Activated naive CD4-positive, alpha-beta T cell treated with anti-CD3 and anti-CD28 coated beads for 36 hours (primary cell): ENCODE results near the gene ASB16. TPM values are rescaled to one million over a fixed set of nuclear protein-coding genes. Genes with fewer than 3 reads are reported as not detected.
A peak's percentile ranks its signal among the peaks of the same experiment; 100 is the strongest.

Source experiments
- CTCF ChIA-PET: fragments of 350-600 bp; sonication (Branson Sonifier 250); formaldehyde crosslinking; loops from one replicate; lab custom pipeline; 2021; ENCODE audit warnings: antibody characterized with exemption; lab: Charles Lee
- DNase-seq: peaks from one replicate; pipeline ENCODE4 v3.0.0-alpha.2; 2020
- H3K27ac Mint-ChIP-seq: one replicate; pipeline ENCODE4 v1.8.0; 2021; ENCODE audit warnings: mild to moderate bottlenecking, mixed read lengths
- H3K27me3 Mint-ChIP-seq: one replicate; pipeline ENCODE4 v1.8.0; 2021; ENCODE audit warnings: low read depth, mixed read lengths
- H3K36me3 Mint-ChIP-seq: one replicate; pipeline ENCODE4 v1.8.0; 2021; ENCODE audit warnings: low read depth, mixed read lengths
- H3K4me1 Mint-ChIP-seq: one replicate; pipeline ENCODE4 v1.8.0; 2021; ENCODE audit warnings: low read depth, mixed read lengths
- H3K4me3 Mint-ChIP-seq: one replicate; pipeline ENCODE4 v1.8.0; 2021; ENCODE audit warnings: mild to moderate bottlenecking, moderate library complexity, mixed read lengths
- H3K9me3 Mint-ChIP-seq: one replicate; pipeline ENCODE4 v1.8.0; 2021; ENCODE audit warnings: mixed read lengths
- intact Hi-C: fragments of 100-400 bp; cut with micrococcal nuclease; formaldehyde crosslinking; loops from one replicate; pipeline ENCODE4 v1.15.1; 2023
- total RNA-seq, 2 experiments: library from RNA; stranded (reverse); gene quantifications; one replicate each; pipeline ENCODE4 v1.2.3, GENCODE V29; 2021

Gene ASB16
- total RNA-seq, 2 experiments from 2014 or later, result 0.12 TPM; not detected in 1

DNA sequence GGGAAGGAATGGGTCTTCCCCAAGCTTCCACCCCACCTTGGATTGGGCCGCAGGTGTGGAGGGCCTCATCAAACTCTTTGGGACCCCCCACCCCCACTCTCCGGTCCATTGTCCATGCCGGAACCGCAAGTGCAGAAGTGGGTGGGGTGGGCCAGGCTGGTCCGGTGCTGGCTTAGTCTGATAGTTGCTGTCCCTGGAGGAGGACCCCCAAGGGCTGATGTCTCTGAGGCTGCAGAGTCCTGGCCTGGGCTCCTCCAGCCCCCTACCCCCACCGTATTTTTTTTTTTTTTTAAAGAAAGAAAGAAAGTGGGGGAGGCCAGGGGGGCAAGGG lies 36.3 kb downstream of the ASB16 start:
- H3K4me3 Mint-ChIP-seq, result no peak overlapping the region
- no peak overlapping the region for H3K27ac Mint-ChIP-seq
- peaks cover 38% of the 10 kb centered on the region for H3K36me3 Mint-ChIP-seq
- no peaks in the 10 kb centered on the region for H3K27me3 Mint-ChIP-seq
- CTCF ChIA-PET, result interaction anchor here (1.5 kb wide), 1 partner anchor 163 kb away, joined by 4 read pairs; no protein-coding TSS in a partner anchor
- no peak for DNase-seq
- H3K4me1 Mint-ChIP-seq, result peaks cover 54% of the 10 kb centered on the region
- intact Hi-C loops, result no loop called here
- no peaks in the 10 kb centered on the region for H3K9me3 Mint-ChIP-seq

DNA sequence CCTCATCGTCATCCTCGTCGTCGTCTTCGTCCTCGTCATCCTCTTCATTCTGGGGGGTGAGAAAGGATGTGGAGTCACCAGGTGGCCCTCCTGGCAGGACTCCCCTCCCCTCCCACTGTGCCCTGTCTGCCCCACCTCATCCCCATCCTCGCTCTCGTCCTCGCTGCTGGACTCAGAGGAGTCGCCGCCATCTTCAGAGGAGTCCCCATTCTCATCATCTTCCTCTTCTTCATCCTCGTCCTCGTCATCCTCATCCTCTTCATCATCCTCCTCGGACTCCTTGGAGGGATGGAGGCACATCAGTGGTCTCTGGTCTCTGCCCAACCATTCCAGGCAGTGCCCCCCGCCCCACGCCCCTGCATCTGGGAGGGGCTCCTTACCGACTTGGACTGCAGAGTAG lies 36.8 kb downstream of the ASB16 start:
- no peak for DNase-seq
- intact Hi-C loops, result no loop called here
- H3K36me3 Mint-ChIP-seq, result peaks cover 38% of the 10 kb centered on the region
- H3K4me1 Mint-ChIP-seq, result peaks cover 59% of the 10 kb centered on the region
- H3K4me3 Mint-ChIP-seq, result no peak overlapping the region
- H3K9me3 Mint-ChIP-seq, result no peaks in the 10 kb centered on the region
- H3K27me3 Mint-ChIP-seq, result no peaks in the 10 kb centered on the region
- H3K27ac Mint-ChIP-seq, result no peak overlapping the region
- CTCF ChIA-PET, result interaction anchor here (1.5 kb wide), 1 partner anchor 162 kb away, joined by 4 read pairs; no protein-coding TSS in a partner anchor

DNA sequence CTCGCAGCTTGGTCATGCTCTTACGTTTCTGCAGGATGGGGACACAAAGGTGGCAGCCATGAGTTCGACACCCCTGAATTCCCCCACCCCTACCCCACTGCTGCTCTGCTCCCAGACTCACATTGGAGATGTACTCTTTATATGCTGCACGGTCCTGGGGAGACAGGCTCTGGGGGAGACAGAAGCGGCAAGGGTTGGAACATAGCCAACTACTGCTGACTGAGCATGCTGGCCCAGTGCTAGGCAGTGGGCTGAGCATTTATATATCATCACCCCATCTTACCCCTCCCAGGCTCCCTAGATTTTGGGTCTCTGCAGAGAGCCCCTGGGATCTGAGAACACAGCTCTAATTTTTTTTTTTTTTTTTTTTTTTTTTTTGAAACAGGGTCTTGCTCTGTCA lies 37.2 kb downstream of the ASB16 start:
- Mint-ChIP-seq H3K36me3 (peaks cover 39% of the 10 kb centered on the region), H3K27ac (peak overlapping the region; percentile 80)

DNA sequence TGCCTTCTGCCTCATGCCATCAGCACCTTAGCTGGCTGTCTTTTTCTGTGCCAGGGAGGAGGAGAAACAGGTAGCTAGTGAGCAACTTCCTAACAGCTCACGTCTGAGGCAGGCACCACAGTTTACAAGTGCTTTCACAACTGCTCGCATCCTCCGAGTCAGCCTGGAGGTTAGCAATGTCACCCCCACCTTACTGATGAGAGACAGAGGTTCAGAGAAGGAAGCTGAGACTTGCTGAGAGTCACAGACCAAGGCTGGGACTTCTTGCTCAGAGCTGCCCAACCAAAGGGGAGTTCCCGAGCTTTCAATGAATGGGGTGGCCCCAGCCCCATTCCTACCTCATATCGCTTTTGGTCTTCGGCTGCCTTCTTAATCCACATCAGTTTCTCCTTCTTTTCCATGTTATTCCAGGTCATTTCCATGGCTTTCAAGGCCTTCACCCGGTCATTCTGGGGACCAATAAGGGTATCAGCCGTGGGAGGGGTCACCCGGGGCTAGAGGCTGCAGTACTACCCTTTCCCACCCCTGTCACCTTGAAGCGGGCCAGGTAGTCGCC lies 39.4 kb downstream of the ASB16 start:
- peak; percentile 89 for DNase-seq
- Mint-ChIP-seq H3K4me1 (peaks cover 61% of the 10 kb centered on the region), H3K27me3 (no peaks in the 10 kb centered on the region), H3K36me3 (peaks cover 55% of the 10 kb centered on the region), H3K27ac (peak overlapping the region; percentile 92), H3K4me3 (peak overlapping the region; percentile 62), H3K9me3 (no peaks in the 10 kb centered on the region)
- intact Hi-C loops, result loop anchor here (1.0 to 10.0 kb wide), 7 partner anchors 8 to 1015 kb away; partner anchors contain the start of genes FMNL1, GRN, SLC25A39 and TMUB2
- CTCF ChIA-PET, result interaction anchor here (0.6 to 5.6 kb wide), 30 partner anchors 8 to 313 kb away, joined by 3 to 64 read pairs (median 6); partner anchors contain the start of genes GRN, RUNDC3A, SLC25A39 and TMUB2

More for the DNA sequence above, 37.2 kb downstream of the ASB16 start:
- no peaks in the 10 kb centered on the region for H3K27me3 Mint-ChIP-seq
- intact Hi-C loops, result no loop called here
- no peak overlapping the region for H3K4me3 Mint-ChIP-seq
- CTCF ChIA-PET, result interaction anchor here (0.7 to 1.2 kb wide), 2 partner anchors 138 to 1449 kb away, joined by 3 read pairs; no protein-coding TSS in a partner anchor
- DNase-seq, result no peak
- peaks cover 60% of the 10 kb centered on the region for H3K4me1 Mint-ChIP-seq
- no peaks in the 10 kb centered on the region for H3K9me3 Mint-ChIP-seq

DNA sequence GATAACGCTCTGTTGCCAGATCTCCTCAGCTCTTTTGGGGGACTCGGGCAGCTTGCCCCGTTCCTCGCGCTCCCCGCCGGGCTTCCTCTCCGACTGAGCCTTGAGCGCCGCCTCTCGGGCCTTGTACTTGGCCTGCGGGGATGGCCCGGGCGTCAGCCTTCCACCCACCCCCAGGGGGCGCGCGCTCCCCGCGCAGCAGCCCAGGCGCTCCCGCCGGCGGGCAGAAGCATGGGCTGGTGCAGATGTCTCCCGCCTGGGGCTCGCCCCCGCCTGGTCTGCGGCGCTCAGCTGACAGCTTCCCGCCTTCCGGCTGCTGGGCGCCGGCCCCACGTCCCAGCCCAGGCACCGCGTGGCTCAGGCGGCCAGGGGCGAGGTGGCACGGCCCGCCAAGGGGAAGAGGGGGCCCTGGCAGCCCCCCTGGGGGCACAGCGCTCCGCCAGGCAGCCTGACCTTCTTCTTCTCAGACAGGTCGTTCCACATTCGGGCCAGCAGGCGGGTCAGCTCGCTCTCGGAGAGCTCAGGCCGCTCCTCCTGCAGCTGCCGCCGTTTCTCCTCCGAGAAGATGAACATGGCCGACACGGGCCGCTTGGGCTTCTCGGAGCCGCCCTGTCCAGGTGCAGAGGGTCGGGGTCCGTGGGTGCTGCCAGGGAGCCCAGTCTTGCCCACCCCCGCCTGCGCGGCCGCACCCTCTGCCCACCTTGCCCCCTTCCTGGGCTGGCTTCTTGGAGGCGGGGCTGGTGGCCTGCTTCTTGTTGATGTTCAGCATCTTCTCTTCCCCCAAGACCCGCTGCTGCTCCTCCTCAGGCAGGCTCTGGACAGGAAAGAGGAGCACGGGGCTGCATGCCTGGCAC lies 40.1 kb downstream of the ASB16 start:
- no peaks in the 10 kb centered on the region for H3K9me3 Mint-ChIP-seq
- intact Hi-C loops, result loop anchor here (1.0 to 10.0 kb wide), 7 partner anchors 8 to 1014 kb away; partner anchors contain the start of genes FMNL1, GRN, SLC25A39 and TMUB2
- CTCF ChIA-PET, result interaction anchor here (0.6 to 5.6 kb wide), 31 partner anchors 9 to 313 kb away, joined by 3 to 64 read pairs (median 5); partner anchors contain the start of genes GRN, RUNDC3A, SLC25A39 and TMUB2
- DNase-seq, result peak; percentile 93
- peak overlapping the region; percentile 62 for H3K4me3 Mint-ChIP-seq
- H3K27me3 Mint-ChIP-seq, result no peaks in the 10 kb centered on the region
- H3K4me1 Mint-ChIP-seq, result peaks cover 68% of the 10 kb centered on the region
- H3K36me3 Mint-ChIP-seq, result peaks cover 62% of the 10 kb centered on the region
- peak overlapping the region; percentile 92 for H3K27ac Mint-ChIP-seq

DNA sequence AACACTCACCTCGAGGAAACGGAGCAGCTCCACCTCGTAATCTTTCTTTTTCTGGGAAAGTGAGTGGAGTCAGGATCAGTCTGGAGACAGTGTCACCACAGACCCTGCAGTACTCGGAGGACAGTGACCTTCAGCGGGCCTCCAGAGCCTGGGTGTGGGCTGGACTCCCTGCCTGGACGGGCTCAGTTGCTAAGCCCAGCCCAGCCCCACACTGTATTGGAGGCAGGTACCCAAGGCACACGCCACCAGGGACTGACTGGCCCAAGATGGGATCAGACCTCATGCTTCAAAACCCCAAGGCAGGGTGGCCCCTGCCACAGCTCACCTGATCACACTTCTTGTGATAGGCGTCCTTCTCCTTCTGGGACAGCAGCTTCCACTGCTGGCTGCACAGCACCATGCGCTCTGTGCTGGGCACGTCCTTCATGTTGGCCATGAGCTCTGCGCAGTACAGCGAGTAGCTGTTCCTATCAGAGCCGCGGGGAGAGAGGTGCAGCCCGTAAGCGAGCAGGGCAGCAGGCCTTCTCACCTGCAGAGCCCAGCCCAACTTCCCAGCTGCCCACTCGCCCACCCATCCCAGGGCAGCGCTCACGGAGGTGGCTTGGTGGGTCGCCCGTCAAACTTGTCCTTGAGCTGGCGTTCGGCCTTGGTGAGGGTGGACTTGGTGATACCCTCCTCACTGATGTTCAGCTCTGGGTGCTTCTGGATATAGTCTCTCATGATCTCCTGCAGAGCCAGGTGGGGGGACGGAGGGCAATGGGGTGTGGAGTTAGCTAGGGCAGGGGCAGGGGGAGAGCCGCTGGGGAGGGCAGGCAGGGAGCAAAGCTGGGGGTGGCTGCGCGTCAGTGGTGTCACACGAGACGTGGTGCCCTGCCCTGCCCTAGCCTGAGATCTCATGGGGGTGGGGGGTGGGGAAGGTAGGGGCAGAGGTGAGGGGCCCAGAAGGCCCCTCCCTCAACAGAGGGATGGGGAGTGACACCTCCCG lies 41.1 kb downstream of the ASB16 start:
- H3K36me3 Mint-ChIP-seq, result peaks cover 70% of the 10 kb centered on the region
- H3K9me3 Mint-ChIP-seq, result no peaks in the 10 kb centered on the region
- peaks cover 76% of the 10 kb centered on the region for H3K4me1 Mint-ChIP-seq
- H3K4me3 Mint-ChIP-seq, result no peak overlapping the region
- no peak for DNase-seq
- CTCF ChIA-PET, result interaction anchor here (0.6 to 5.6 kb wide), 11 partner anchors 9 to 312 kb away, joined by 3 to 64 read pairs (median 10); partner anchors contain the start of genes GRN, TMUB2 and UBTF
- intact Hi-C loops, result loop anchor here (2.0 to 10.0 kb wide), 3 partner anchors 25 to 1013 kb away; partner anchors contain the start of genes FMNL1, SLC25A39 and TMUB2
- H3K27me3 Mint-ChIP-seq, result no peaks in the 10 kb centered on the region
- peak overlapping the region; percentile 12 for H3K27ac Mint-ChIP-seq

DNA sequence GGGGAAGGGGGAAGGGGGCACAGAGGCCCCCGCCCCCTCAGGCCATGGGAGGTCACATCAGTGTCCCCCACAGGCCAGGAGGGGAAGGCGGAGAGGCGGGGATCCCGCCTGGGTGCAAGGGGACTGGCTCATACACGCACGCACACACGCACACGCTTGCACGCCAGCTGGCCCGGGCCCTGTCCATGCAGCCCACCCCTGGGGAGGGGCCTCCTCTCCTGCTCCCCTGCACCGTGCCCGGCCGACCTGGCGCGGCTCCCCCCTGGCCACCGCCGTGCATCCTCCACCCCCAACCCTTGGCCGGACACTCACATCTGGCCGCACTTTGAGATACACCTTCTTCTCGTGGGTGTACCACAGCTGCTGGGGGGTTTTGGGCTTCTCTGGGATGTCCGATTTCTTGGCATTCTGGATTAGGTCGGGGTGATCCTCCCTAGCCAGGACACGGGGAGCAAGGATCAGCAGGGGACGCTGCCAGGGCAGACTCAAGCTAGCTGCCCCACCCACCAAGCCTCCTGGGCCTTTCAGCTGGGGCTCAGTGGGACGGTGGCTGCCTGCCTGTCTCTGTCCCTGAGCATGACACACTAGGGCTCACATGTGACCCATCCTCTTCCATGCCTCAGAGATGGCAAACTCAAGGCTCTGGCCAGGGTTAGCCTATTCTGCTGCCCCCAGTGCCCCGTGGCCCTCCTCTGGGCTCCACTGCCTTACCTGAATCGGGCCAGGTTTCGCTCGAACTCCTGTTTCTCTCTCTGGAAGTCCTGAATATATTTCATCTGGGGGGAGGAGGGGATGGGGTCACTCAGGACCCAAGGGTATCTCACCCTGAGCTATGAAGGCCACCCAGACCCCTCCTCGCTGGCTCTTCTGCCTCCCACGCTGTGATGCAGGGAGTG lies 42.3 kb downstream of the ASB16 start:
- peaks cover 70% of the 10 kb centered on the region for H3K36me3 Mint-ChIP-seq
- intact Hi-C loops, result loop anchor here (10.0 kb wide), 1 partner anchor 1012 kb away; the partner anchor contains the start of gene FMNL1
- H3K4me3 Mint-ChIP-seq, result no peak overlapping the region
- H3K27me3 Mint-ChIP-seq, result no peaks in the 10 kb centered on the region
- H3K4me1 Mint-ChIP-seq, result peaks cover 77% of the 10 kb centered on the region
- CTCF ChIA-PET, result interaction anchor here (0.8 to 5.6 kb wide), 3 partner anchors 9 to 119 kb away, joined by 3 to 64 read pairs (median 5); no protein-coding TSS in a partner anchor
- DNase-seq, result no peak
- H3K27ac Mint-ChIP-seq, result peak overlapping the region; percentile 11
- no peaks in the 10 kb centered on the region for H3K9me3 Mint-ChIP-seq

DNA sequence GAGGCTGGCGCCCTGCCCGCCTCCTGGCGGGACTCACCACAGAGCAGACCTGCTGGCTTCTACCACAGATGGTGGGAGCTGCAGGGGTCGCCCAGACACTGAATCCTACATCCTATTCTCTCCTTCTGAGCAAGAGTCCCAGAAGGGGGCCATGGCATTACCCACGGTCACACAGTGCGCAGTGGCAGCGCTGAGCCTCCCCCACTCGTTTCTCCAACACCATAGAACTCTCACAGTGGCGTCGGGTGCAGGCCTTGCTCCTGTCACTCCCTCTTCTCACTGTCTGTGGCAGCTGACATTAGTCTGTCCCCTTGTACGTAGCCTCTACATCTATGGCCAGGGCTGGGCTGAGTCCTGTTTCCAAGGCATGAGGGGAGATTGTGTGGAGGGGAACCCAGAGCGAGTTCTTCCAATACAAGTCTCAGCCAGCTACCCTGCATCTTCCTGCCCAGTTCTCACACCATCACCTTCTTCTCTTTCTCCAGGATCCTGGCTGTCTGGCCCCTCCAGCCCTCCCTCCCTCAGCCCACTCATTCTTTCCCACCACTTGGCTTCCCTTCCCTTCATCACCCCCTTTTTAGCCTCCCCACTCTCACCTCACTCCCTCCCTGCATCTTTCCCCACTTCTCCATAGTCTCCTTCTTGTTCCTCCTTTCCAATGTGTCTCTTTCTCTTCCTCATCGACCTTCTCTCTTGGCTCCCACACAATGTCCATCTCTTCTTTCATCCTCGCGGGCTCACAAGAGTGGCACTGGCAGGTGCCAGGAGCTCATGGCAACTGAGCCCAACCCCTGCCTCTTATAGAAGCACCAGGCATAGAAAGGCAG lies 43.1 kb downstream of the ASB16 start:
- intact Hi-C loops, result loop anchor here (10.0 kb wide), 1 partner anchor 1011 kb away; the partner anchor contains the start of gene FMNL1
- Mint-ChIP-seq H3K4me3 (no peak overlapping the region), H3K27me3 (no peaks in the 10 kb centered on the region), H3K36me3 (peaks cover 63% of the 10 kb centered on the region), H3K27ac (peak overlapping the region; percentile 57), H3K9me3 (no peaks in the 10 kb centered on the region), H3K4me1 (peaks cover 71% of the 10 kb centered on the region)
- DNase-seq, result no peak
- CTCF ChIA-PET, result interaction anchor here (0.8 to 5.6 kb wide), 4 partner anchors 8 to 132 kb away, joined by 3 to 64 read pairs (median 4); no protein-coding TSS in a partner anchor

DNA sequence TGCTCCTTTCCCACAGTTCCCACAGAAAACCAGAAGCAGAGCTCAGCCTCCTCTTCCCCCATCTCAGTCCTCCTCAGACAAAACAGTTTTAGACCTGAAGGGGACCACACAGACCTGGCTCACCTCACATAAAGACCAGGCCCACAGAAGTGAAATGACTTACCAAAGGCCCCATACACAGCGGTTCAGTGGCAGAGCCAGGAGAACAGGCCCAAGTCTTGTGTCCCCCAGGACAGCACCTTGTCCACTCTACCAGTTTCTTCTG lies 43.7 kb downstream of the ASB16 start:
- Mint-ChIP-seq H3K36me3 (peaks cover 60% of the 10 kb centered on the region), H3K27ac (peak overlapping the region; percentile 57), H3K9me3 (no peaks in the 10 kb centered on the region), H3K27me3 (no peaks in the 10 kb centered on the region), H3K4me1 (peaks cover 67% of the 10 kb centered on the region), H3K4me3 (no peak overlapping the region)
- intact Hi-C loops, result loop anchor here (10.0 kb wide), 1 partner anchor 1011 kb away; the partner anchor contains the start of gene FMNL1
- DNase-seq, result no peak
- CTCF ChIA-PET, result interaction anchor here (1.3 to 1.4 kb wide), 2 partner anchors 10 to 132 kb away, joined by 3 to 5 read pairs; no protein-coding TSS in a partner anchor

DNA sequence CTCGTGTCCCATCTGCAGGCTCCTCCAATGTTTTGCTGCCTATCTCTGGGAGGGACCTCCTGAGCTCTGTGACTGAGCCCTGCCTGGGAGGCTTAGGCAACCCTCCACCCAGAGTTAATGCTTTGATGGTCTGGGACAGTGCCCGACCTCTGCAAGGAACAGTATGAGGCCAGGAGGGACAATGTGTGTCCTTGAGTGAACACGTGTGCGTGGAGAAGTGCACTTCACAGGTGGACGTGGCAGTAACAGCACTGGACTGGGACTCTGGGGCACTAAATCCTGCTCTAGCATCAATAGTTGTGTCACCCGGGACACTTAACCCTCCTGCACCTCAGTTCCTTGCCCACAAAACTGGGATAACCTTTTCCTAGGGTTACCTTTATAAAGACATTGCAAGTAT lies 44.4 kb downstream of the ASB16 start:
- H3K27ac Mint-ChIP-seq, result peak overlapping the region; percentile 96
- H3K27me3 Mint-ChIP-seq, result no peaks in the 10 kb centered on the region
- intact Hi-C loops, result loop anchor here (5.0 to 10.0 kb wide), 3 partner anchors 73 to 1010 kb away; partner anchors contain the start of genes FMNL1, GPATCH8 and HROB
- peak overlapping the region; percentile 7 for H3K4me3 Mint-ChIP-seq
- peaks cover 60% of the 10 kb centered on the region for H3K4me1 Mint-ChIP-seq
- H3K36me3 Mint-ChIP-seq, result peaks cover 54% of the 10 kb centered on the region
- no peaks in the 10 kb centered on the region for H3K9me3 Mint-ChIP-seq
- CTCF ChIA-PET, result interaction anchor here (0.6 to 2.8 kb wide), 4 partner anchors 116 to 171 kb away, joined by 3 to 6 read pairs (median 4); no protein-coding TSS in a partner anchor
- DNase-seq, result no peak
